Endodermal cell (in vitro differentiated cells): ENCODE data around the gene CD63. TPM values are rescaled to one million over a fixed set of nuclear protein-coding genes. Genes with fewer than 3 reads are reported as not detected.

Source experiments
- DNase-seq: peaks from one replicate; pipeline ENCODE4 v3.0.0-alpha.2; 2017
- H3K27ac ChIP-seq: 2 replicates; pipeline ENCODE4 v1.5.1; 2013; ENCODE audit warnings: mild to moderate bottlenecking, low read depth, low read length, moderate library complexity
- H3K27me3 ChIP-seq: 2 replicates; pipeline ENCODE4 v1.6.1; 2013; ENCODE audit warnings: mild to moderate bottlenecking, low read length, moderate library complexity; ENCODE audit not compliant: insufficient read depth, control insufficient read depth, poor library complexity, severe bottlenecking
- H3K36me3 ChIP-seq: 2 replicates; pipeline ENCODE4 v1.7.0; 2013; ENCODE audit warnings: mild to moderate bottlenecking, low read length, moderate library complexity; ENCODE audit not compliant: control insufficient read depth, insufficient read depth
- H3K4me1 ChIP-seq: one replicate; pipeline ENCODE4 v1.7.0; 2013; ENCODE audit warnings: low read length; ENCODE audit not compliant: control insufficient read depth, insufficient read depth
- H3K4me3 ChIP-seq: 2 replicates; pipeline ENCODE4 v1.5.1; 2013; ENCODE audit warnings: mild to moderate bottlenecking, low read length, moderate library complexity
- H3K9ac ChIP-seq: 2 replicates; pipeline ENCODE4 v1.6.1; 2013; ENCODE audit warnings: mild to moderate bottlenecking, low read length, moderate library complexity; ENCODE audit not compliant: poor library complexity, severe bottlenecking; ENCODE audit errors: extremely low read depth
- H3K9me3 ChIP-seq: 2 replicates; pipeline ENCODE4 v1.6.1; 2013; ENCODE audit warnings: mild to moderate bottlenecking, low read length, moderate library complexity; ENCODE audit not compliant: control insufficient read depth
- H3K27ac Mint-ChIP-seq: 2 replicates; pipeline ENCODE4 v1.8.0; 2020; ENCODE audit warnings: mixed read lengths
- H3K27me3 Mint-ChIP-seq: 2 replicates; pipeline ENCODE4 v1.8.0; 2021; ENCODE audit warnings: mild to moderate bottlenecking, mixed read lengths; ENCODE audit not compliant: insufficient read depth
- H3K36me3 Mint-ChIP-seq: 2 replicates; pipeline ENCODE4 v1.8.0; 2020; ENCODE audit warnings: low read depth, mixed read lengths
- H3K4me1 Mint-ChIP-seq: 2 replicates; pipeline ENCODE4 v1.8.0; 2020; ENCODE audit warnings: mixed read lengths
- H3K4me3 Mint-ChIP-seq: 2 replicates; pipeline ENCODE4 v1.8.0; 2020; ENCODE audit warnings: mild to moderate bottlenecking, moderate library complexity, mixed read lengths
- H3K9me3 Mint-ChIP-seq: 2 replicates; pipeline ENCODE4 v1.8.0; 2020; ENCODE audit warnings: mild to moderate bottlenecking, mixed read lengths
- CTCF ChIP-seq: fragments of 200-600 bp; sonication (generic); conservative IDR thresholded peaks from 2 replicates; pipeline ENCODE4 v1.5.0; 2021; ENCODE audit warnings: antibody characterized with exemption, mild to moderate bottlenecking
- WGBS, 2 experiments: methylation state at CpG; one replicate each; pipeline versions ENCODE4 v1.1.5 to v1.1.7; 2013; ENCODE audit warnings: missing lambda C conversion rate in 2 of 2, mixed read lengths in 1 of 2; ENCODE audit not compliant: insufficient coverage in 1 of 2, insufficient read length in 1 of 2; 5-methylcytosine and 5-hydroxymethylcytosine counted together
- total RNA-seq, 2 donors: library from RNA; stranded (reverse); fragmentation: NEBNext Ultra II Directional in 1 of 2; extraction: Animal tissue kit (Norgen Biotek cat#: 25700) in 1 of 2; gene quantifications; 2 replicates in 1 of 2; 3 replicates in 1 of 2; pipeline ENCODE4 v1.2.1, GENCODE V29; 2021

The CD63 gene
- total RNA-seq, 2 donors from 2014 or later = 879 to 1,041 TPM

GRCh38 chr12:55682087-55682796 lies 46.6 kb downstream of the CD63 start:
- no peak overlapping the region for H3K9ac ChIP-seq
- peak overlapping the region; percentile 95 for H3K27ac Mint-ChIP-seq

GRCh38 chr12:55681142-55682077 lies 47.4 kb downstream of the CD63 start:
- H3K9me3 Mint-ChIP-seq = no peaks in the 10 kb centered on the region
- 26 to 42% methylated on average over 8 to 17 of the region's 17 CpGs for WGBS, 2 experiments
- peaks cover 21% of the 10 kb centered on the region for H3K36me3 Mint-ChIP-seq
- Histone ChIP-seq H3K9me3 (no peaks in the 10 kb centered on the region), H3K4me3 (peak overlapping the region; percentile 70), H3K36me3 (no peaks in the 10 kb centered on the region), H3K9ac (no peak overlapping the region), H3K4me1 (peaks cover 7% of the 10 kb centered on the region), H3K27ac (no peak overlapping the region), H3K27me3 (no peaks in the 10 kb centered on the region)
- H3K27ac Mint-ChIP-seq = peak overlapping the region; percentile 95
- TF ChIP-seq CTCF = peak; percentile 75
- H3K4me1 Mint-ChIP-seq = peaks cover 17% of the 10 kb centered on the region
- H3K27me3 Mint-ChIP-seq = peaks cover 6% of the 10 kb centered on the region
- peak overlapping the region; percentile 69 for H3K4me3 Mint-ChIP-seq
- DNase-seq = peak; percentile 99

More at GRCh38 chr12:55682087-55682796, 46.6 kb downstream of the CD63 start:
- no peaks in the 10 kb centered on the region for H3K36me3 ChIP-seq
- H3K27me3 Mint-ChIP-seq = peaks cover 4% of the 10 kb centered on the region
- no peak overlapping the region for H3K27ac ChIP-seq
- H3K36me3 Mint-ChIP-seq = peaks cover 25% of the 10 kb centered on the region
- DNase-seq = no peak
- H3K4me3 ChIP-seq = peak overlapping the region; percentile 70
- peak overlapping the region; percentile 69 for H3K4me3 Mint-ChIP-seq
- peaks cover 7% of the 10 kb centered on the region for H3K4me1 ChIP-seq
- no peaks in the 10 kb centered on the region for H3K27me3 ChIP-seq
- no peaks in the 10 kb centered on the region for H3K9me3 ChIP-seq
- H3K9me3 Mint-ChIP-seq = no peaks in the 10 kb centered on the region
- no peak for TF ChIP-seq CTCF
- H3K4me1 Mint-ChIP-seq = peaks cover 17% of the 10 kb centered on the region
- 95 to 96% methylated on average over 4 to 13 of the region's 13 CpGs for WGBS, 2 experiments

- no peak overlapping the region for H3K4me3 ChIP-seq
- no peaks in the 10 kb centered on the region for H3K9me3 ChIP-seq
- no peak overlapping the region for H3K9ac ChIP-seq
- Mint-ChIP-seq H3K27ac (no peak overlapping the region), H3K4me3 (no peak overlapping the region), H3K36me3 (peaks cover 11% of the 10 kb centered on the region), H3K9me3 (no peaks in the 10 kb centered on the region), H3K4me1 (peaks cover 17% of the 10 kb centered on the region), H3K27me3 (peaks cover 11% of the 10 kb centered on the region)
- DNase-seq = no peak
- no peaks in the 10 kb centered on the region for H3K27me3 ChIP-seq
- no peak overlapping the region for H3K27ac ChIP-seq
- no peak for TF ChIP-seq CTCF
- WGBS, 2 experiments = 94 to 100% methylated on average over 2 to 5 of the region's 5 CpGs
- H3K36me3 ChIP-seq = no peaks in the 10 kb centered on the region
- H3K4me1 ChIP-seq = peaks cover 7% of the 10 kb centered on the region
Observed at GRCh38 chr12:55679691-55680090, 49.1 kb downstream of the CD63 start.
